ENCODE results near the gene PRKD1.

Gene PRKD1

DNA sequence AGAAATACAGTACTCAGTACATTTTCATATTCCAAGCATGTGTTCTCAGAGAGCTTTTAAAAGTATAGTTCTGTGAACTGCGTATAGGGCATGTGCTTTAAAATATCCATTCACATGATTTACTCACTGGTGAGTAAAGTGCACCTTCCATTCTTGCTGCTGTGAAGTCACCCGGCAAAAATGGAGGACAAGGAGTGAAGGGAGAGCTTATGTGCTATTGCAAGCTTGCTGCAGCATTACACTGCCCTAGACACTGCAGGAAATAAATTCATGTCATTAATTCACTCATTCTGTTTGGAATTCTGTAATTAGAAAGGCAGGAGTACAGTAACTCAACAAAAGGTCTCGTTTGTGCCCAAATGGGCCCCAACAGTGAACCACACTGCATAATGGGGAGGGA is 347.8 kb downstream of the PRKD1 start (continued):
- TF ChIP-seq, protein P1, sequence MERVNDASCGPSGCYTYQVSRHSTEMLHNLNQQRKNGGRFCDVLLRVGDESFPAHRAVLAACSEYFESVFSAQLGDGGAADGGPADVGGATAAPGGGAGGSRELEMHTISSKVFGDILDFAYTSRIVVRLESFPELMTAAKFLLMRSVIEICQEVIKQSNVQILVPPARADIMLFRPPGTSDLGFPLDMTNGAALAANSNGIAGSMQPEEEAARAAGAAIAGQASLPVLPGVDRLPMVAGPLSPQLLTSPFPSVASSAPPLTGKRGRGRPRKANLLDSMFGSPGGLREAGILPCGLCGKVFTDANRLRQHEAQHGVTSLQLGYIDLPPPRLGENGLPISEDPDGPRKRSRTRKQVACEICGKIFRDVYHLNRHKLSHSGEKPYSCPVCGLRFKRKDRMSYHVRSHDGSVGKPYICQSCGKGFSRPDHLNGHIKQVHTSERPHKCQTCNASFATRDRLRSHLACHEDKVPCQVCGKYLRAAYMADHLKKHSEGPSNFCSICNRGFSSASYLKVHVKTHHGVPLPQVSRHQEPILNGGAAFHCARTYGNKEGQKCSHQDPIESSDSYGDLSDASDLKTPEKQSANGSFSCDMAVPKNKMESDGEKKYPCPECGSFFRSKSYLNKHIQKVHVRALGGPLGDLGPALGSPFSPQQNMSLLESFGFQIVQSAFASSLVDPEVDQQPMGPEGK (CRISPR knock-in tag; IDR thresholded peaks at IDR 0.05; ENCODE audit: borderline replicate concordance), result no peak
- TF ChIP-seq, protein P2, sequence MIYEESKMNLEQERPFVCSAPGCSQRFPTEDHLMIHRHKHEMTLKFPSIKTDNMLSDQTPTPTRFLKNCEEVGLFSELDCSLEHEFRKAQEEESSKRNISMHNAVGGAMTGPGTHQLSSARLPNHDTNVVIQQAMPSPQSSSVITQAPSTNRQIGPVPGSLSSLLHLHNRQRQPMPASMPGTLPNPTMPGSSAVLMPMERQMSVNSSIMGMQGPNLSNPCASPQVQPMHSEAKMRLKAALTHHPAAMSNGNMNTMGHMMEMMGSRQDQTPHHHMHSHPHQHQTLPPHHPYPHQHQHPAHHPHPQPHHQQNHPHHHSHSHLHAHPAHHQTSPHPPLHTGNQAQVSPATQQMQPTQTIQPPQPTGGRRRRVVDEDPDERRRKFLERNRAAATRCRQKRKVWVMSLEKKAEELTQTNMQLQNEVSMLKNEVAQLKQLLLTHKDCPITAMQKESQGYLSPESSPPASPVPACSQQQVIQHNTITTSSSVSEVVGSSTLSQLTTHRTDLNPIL (CRISPR knock-in tag; IDR thresholded peaks at IDR 0.05; ENCODE audit: low read depth), result no peak
- TF ChIP-seq PPARA (CRISPR knock-in tag; IDR thresholded peaks at IDR 0.05; ENCODE audit: borderline replicate concordance), result no peak
- no peak for TF ChIP-seq BACH2 (CRISPR knock-in tag; IDR thresholded peaks at IDR 0.05; ENCODE audit: borderline replicate concordance)
- no peak for TF ChIP-seq ESRRG (CRISPR knock-in tag; IDR thresholded peaks at IDR 0.05)
- TF ChIP-seq, protein P3, sequence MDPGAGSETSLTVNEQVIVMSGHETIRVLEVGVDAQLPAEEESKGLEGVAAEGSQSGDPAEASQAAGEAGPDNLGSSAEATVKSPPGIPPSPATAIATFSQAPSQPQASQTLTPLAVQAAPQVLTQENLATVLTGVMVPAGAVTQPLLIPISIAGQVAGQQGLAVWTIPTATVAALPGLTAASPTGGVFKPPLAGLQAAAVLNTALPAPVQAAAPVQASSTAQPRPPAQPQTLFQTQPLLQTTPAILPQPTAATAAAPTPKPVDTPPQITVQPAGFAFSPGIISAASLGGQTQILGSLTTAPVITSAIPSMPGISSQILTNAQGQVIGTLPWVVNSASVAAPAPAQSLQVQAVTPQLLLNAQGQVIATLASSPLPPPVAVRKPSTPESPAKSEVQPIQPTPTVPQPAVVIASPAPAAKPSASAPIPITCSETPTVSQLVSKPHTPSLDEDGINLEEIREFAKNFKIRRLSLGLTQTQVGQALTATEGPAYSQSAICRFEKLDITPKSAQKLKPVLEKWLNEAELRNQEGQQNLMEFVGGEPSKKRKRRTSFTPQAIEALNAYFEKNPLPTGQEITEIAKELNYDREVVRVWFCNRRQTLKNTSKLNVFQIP (CRISPR knock-in tag; IDR thresholded peaks at IDR 0.05; ENCODE audit: borderline replicate concordance, low read depth), result no peak
- TF ChIP-seq TOX (CRISPR knock-in tag; IDR thresholded peaks at IDR 0.05; ENCODE audit: borderline replicate concordance), result no peak

DNA sequence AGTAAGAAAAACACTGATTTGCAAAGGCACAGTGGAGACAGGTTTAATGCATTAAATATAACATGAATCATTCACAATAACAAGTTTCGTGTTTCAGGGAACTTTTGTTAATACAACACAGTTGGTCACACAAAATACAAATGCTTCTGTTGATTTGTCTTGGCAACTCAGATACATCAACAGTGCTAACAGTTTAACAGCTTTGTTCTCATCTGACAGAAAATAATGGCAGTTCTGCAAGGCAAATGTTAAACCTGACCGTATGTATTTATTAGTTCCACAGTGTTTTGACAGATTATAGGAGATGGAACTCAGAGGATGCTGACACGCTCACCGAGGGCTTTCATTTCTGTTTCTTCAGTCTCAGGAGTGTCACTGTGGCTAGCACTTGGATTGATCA is 350.7 kb downstream of the PRKD1 start:
- ATAC-seq, result no peak
- no peak for TF ChIP-seq ZNF8 (CRISPR knock-in tag; IDR thresholded peaks at IDR 0.05)
- TF ChIP-seq TCF4 (CRISPR knock-in tag; IDR thresholded peaks at IDR 0.05; ENCODE audit: borderline replicate concordance), result no peak
- TF ChIP-seq ESRRG (CRISPR knock-in tag; IDR thresholded peaks at IDR 0.05), result no peak
- no peak for TF ChIP-seq ZNF565 (CRISPR knock-in tag; conservative IDR thresholded peaks at IDR 0.05; ENCODE audit: low read depth)
- no peak for TF ChIP-seq GLIS3 (CRISPR knock-in tag; IDR thresholded peaks at IDR 0.05)
- TF ChIP-seq, protein P3 (CRISPR knock-in tag; IDR thresholded peaks at IDR 0.05; ENCODE audit: borderline replicate concordance, low read depth), result no peak
- TF ChIP-seq ZC3H10 (CRISPR knock-in tag; IDR thresholded peaks at IDR 0.05), result no peak
- no peak for TF ChIP-seq ARNTL (CRISPR knock-in tag; IDR thresholded peaks at IDR 0.05; ENCODE audit: borderline replicate concordance, low read depth)
- TF ChIP-seq ZFP3 (CRISPR knock-in tag; IDR thresholded peaks at IDR 0.05), result no peak

DNA sequence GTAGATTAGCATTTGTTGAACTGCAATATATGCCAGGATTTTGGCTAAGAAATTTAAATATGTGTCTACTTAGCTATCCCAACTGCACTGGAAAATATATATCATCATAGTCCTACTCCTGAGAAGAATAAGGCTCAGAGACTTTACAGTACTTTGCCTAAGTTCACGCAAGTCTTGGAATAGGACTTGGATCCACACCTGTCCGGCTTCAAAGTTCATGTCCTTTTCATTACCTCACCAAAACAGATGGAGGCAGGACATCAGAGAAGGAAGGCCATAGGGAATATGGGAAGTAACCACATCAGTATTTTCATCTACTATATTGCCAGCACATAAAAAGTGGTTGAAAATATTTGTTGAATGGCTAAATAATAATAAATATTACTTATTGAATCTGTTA is 358.5 kb downstream of the PRKD1 start:
- TF ChIP-seq ZFP3 (CRISPR knock-in tag; IDR thresholded peaks at IDR 0.05) (no peak), RARB (CRISPR knock-in tag; IDR thresholded peaks at IDR 0.05) (no peak), ZNF8 (CRISPR knock-in tag; IDR thresholded peaks at IDR 0.05) (no peak), ESRRG (CRISPR knock-in tag; IDR thresholded peaks at IDR 0.05) (no peak), ZNF565 (CRISPR knock-in tag; conservative IDR thresholded peaks at IDR 0.05; ENCODE audit: low read depth) (no peak), CSDC2 (CRISPR knock-in tag; IDR thresholded peaks at IDR 0.05) (no peak), SNAI2 (CRISPR knock-in tag; IDR thresholded peaks at IDR 0.05) (no peak), PPARA (CRISPR knock-in tag; IDR thresholded peaks at IDR 0.05; ENCODE audit: borderline replicate concordance) (no peak), ZC3H10 (CRISPR knock-in tag; IDR thresholded peaks at IDR 0.05) (no peak), GLIS3 (CRISPR knock-in tag; IDR thresholded peaks at IDR 0.05) (no peak), BACH2 (CRISPR knock-in tag; IDR thresholded peaks at IDR 0.05; ENCODE audit: borderline replicate concordance) (no peak), TOX (CRISPR knock-in tag; IDR thresholded peaks at IDR 0.05; ENCODE audit: borderline replicate concordance) (no peak), ISL1 (CRISPR knock-in tag; IDR thresholded peaks at IDR 0.05) (no peak), ARNTL (CRISPR knock-in tag; IDR thresholded peaks at IDR 0.05; ENCODE audit: borderline replicate concordance, low read depth) (no peak), ZFP30 (CRISPR knock-in tag; IDR thresholded peaks at IDR 0.05) (no peak)
- TF ChIP-seq, protein P3 (CRISPR knock-in tag; IDR thresholded peaks at IDR 0.05; ENCODE audit: borderline replicate concordance, low read depth), result no peak
- TF ChIP-seq, protein P2 (CRISPR knock-in tag; IDR thresholded peaks at IDR 0.05; ENCODE audit: low read depth), result no peak
- TF ChIP-seq, protein P4, sequence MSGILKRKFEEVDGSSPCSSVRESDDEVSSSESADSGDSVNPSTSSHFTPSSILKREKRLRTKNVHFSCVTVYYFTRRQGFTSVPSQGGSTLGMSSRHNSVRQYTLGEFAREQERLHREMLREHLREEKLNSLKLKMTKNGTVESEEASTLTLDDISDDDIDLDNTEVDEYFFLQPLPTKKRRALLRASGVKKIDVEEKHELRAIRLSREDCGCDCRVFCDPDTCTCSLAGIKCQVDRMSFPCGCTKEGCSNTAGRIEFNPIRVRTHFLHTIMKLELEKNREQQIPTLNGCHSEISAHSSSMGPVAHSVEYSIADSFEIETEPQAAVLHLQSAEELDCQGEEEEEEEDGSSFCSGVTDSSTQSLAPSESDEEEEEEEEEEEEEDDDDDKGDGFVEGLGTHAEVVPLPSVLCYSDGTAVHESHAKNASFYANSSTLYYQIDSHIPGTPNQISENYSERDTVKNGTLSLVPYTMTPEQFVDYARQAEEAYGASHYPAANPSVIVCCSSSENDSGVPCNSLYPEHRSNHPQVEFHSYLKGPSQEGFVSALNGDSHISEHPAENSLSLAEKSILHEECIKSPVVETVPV (CRISPR knock-in tag; IDR thresholded peaks at IDR 0.05), result no peak
- TF ChIP-seq, protein P1 (CRISPR knock-in tag; IDR thresholded peaks at IDR 0.05; ENCODE audit: borderline replicate concordance), result no peak
- ATAC-seq, result no peak

Data from SK-N-SH treated with all-trans-retinoic acid at 6 μM for 48 hours (cell line).